Activated CD4-positive, CD25-positive, alpha-beta regulatory T cell treated with anti-CD3 and anti-CD28 coated beads, Interleukin-2, amount 50 U/mL, for 16 hours (primary cell): ENCODE data around the gene MMP2.

Experiments used
- DNase-seq: peaks from one replicate; pipeline ENCODE4 v3.0.0-alpha.2; 2020; ENCODE audit warnings: low read depth, low spot score

The MMP2 gene

GRCh38 chr16:55478827-55479429, at the start of gene MMP2:
MMP2 (plus strand) TSS chr16:55479198; CDS start chr16:55479480, 282 bp downstream.
- DNase-seq = no peak

DNA sequence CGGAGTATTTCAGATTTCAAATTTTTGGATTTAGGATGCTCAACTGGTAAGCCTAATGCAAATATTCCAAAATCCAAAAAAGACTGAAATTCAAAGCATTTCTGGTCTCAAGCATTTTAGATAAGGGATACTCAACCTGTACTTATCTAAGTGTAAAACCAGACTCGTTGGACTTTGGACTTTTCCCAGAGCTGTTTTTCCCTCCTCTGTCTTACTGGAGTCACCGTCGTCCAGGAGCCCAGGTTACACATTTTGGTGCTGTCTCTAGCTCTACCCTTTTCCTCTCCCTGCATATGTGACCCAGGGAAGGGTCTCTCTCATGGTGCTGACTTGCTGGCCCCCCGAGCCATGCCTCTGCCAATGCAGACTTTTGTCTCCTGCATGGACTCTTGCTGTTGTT, 46.0 kb upstream of the MMP2 start:
- no peak for DNase-seq

- DNase-seq = no peak
Observed at GRCh38 chr16:55433535-55433934, 45.5 kb upstream of the MMP2 start.

- DNase-seq = no peak
Observed at GRCh38 chr16:55434000-55434399, 45.0 kb upstream of the MMP2 start.

DNA sequence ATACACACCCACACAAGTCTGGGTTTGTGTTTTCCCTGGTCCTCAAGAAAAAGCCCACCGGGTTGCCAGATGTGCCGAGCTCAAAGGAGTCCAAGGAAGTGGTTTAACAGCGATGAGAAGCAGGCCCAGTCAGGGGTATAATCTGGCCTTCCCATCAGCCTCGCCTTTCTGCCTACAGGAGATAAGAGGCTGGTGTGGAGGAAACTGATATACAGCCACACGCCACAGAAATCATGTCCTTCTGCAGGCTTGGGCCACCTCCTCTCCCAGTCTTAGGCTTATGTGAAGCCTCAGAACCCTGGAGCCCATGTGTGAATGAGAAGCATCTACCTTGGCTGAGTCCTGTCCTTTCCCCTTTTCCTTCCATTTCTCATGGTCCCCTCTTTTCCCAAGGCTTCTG, 43.6 kb upstream of the MMP2 start:
- no peak for DNase-seq

DNA sequence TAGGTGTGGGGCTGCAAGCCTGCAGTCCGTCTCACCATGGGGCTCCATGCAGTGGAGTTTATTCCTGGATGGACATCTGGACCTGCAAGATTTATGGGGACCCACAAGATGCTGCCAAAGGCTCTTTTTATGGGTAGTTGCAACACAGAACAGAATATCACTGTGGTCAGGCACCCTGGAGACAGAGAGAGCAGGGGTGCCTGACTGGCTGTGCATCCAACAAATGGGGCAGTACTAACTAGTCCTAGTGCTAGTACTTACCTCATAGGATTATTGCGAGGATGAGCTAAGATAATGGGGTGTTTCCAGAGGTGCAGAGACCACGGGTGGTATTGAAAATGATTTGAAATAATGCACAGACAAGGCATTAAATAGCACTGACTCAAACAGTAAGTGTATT, 42.4 kb upstream of the MMP2 start:
- DNase-seq = no peak

DNA sequence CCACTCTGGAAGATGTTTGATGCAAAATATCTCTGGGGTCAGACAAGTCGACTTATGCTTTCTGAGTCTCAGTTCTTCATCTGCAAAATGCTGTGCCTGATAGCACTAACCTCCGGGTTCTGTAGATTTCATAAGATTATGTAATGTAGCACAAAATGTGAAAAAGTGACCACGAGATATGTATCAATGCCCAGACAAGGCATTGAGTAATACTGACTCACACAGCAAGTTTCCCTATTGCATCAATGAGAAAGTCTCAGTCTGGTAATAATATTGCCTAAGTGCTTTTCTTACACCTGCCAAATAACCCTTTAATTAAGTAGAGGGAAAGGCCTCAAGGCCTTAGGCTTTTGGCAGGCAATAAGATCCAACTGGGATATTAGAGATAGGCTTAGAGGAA, 41.4 kb upstream of the MMP2 start:
- DNase-seq = no peak

GRCh38 chr16:55438281-55438680, 40.7 kb upstream of the MMP2 start:
- DNase-seq = no peak

DNA sequence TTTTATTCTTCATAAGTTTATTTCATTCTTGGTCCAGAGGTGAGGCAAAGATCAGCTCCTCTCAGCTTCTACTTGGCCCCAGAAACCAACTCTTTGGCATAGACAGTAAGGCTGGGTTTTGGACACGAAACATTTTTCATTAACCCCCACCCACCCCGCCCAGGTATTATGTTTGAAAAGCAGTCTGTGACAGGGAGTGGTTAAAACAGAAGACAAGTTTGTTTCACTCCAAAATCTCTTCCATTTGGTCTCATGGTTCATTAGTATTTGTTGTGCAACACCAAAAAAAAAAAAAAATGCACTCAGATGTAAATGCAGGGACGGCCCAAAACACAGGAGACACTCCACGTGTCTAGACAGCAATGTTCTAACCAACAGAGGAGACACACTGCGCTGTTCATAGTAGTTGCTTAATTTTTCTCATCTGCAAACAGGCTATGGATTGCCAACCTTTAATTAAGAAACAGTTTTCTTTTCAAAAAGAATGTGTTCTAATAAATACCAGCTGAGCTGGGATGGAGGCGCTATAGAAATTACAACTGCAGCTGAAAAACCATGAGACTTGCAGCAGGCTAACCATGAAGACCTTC, 39.8 kb upstream of the MMP2 start:
- no peak for DNase-seq

DNA sequence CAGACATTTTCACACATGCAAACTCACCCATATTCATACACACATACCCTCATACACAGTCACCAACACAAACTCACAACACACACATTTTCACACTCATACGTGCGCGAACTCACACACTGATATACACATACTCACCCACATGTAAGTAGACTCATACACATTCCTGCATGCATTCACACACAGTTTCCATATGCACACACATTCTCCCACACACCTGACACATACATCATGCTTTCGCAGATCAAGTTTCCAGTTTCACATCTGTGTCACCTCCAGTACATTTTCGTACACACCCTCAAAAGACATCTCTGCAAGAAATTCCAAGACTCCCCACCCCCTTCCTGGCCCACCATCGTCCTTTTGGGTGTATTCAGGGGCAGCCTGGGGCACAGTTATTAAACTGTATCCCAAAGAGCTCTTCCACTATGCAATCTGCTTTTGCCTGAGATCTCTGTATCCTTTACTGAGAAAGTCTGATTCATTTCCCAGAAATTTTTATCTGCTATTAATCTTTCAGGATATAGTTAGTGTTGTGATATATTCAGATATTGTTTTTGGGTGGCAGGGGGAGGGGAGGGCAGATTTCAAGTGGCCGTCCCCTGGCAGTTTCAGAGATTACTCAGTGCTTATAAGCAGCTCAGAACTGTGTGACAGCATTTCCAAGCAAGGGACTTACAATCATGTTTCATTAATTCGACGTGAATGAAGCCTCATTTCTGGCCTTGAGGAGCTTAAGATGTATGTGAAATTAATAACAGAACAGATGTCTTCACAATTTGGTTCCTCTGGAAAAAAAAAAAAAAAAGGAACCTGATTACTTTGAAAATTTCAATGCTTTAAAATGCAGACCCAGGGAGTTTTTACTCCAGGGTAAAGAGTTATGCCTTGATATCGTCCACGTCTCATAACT, 35.3 kb upstream of the MMP2 start:
- DNase-seq = no peak

DNA sequence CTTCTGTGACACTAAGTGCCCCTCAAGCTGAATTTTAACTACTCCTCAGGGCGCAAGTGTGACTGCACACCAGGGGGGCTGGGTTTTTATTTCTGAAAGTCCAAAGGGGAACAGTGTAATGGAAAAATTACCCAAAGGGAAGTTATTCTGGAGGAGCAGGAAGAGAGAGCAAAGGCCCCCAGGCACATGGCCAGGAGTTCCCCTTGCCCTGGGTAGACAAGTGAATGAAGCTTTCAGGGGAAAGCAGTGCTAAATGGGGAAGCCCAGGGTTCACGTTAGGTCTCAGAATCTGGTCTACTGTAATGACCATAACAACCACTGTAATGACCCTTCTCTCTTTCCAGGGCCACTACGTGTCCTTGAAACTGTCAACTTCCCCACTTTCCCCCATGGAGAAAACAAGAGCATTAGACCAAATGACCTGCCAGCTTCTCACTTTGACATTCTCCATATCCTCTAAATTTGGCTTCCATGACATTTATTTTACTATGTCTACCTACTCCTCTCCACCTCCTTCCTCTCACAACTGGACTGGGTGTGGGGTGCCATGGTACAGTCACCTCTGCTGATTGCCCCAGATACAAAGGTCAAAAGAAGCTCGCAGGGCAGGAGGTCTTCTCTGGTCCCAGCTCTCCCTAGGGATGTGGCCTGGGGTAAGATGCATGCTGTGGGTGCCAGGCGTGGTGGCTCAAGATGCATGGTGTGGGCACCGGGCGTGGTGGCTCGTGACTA, 34.1 kb upstream of the MMP2 start:
- DNase-seq = no peak

DNA sequence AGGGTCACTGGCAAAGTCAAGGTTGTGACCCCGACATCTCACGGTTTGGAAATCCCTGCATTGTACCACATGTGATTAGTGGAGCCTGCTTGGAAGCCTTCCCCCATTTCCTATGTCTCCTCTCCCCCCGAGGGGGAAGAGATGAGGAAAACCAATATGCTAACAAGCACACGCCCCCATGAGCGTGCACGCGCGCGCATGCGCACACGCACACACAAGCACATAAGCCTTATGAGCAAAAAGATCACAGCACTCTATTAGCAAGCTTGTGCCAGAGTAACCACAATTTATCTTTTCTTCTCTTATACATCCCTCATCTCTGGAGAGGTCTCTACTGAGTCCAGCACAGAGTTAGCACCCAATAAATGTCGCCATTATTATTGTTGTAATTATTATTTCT, 31.8 kb upstream of the MMP2 start:
- no peak for DNase-seq

DNA sequence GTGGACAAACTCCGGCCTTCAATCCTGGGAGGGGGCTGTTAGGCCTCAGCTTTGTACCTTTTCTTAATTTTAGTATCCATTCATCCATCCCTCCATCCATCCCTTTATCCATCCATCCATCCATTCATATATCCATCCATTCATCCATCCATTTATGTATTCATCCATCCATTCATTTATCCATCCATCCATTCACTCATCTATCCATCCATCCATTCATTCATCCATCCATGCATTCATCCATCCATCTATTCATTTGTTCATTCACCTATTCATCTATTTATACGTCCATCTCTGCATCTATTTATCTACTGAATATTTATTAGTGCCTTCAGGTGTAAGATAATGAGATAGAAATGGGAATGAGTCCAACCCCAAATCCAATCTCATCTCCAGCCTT, 26.0 kb upstream of the MMP2 start:
- DNase-seq = no peak

- no peak for DNase-seq
Observed at GRCh38 chr16:55453909-55454308, 25.1 kb upstream of the MMP2 start.

GRCh38 chr16:55454861-55455260, 24.1 kb upstream of the MMP2 start:
- DNase-seq = no peak

GRCh38 chr16:55462241-55462640, 16.8 kb upstream of the MMP2 start:
- DNase-seq = no peak

GRCh38 chr16:55464375-55464774, 14.6 kb upstream of the MMP2 start:
- no peak for DNase-seq

DNA sequence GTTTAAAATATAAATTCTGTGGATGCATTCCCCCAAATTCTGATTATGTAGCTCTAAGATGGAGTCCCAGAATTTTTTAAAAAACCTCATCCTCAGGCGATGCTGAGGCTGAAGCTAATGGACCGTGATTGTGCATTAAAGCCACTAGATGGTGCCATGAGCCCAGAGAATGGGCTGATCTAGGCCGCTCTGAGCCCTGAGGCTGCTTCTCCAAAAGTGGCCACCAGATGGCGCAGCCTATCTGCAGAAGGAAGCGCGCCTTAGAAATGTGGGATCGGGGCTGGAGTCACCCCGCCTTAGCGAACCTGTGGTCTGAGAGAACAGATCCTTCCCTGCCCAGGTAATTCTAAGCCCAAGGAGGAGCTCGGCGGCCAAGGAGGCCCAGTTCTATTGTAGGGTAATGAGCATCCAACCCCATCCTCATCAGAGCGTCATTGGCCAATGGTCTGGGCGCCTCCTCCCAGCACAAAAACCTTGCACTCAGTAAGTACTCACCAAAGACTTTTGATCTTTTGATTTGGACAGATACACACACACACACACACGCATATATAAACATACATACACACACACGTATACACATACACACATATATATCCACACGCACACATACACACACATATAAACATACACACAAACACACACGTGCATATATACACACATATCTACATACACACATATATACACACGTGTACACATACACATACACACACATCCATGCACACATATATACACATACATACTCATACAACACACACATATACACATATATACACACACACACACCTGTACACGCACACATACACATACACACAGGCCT, 13.7 kb upstream of the MMP2 start:
- DNase-seq = peak; percentile 65

DNA sequence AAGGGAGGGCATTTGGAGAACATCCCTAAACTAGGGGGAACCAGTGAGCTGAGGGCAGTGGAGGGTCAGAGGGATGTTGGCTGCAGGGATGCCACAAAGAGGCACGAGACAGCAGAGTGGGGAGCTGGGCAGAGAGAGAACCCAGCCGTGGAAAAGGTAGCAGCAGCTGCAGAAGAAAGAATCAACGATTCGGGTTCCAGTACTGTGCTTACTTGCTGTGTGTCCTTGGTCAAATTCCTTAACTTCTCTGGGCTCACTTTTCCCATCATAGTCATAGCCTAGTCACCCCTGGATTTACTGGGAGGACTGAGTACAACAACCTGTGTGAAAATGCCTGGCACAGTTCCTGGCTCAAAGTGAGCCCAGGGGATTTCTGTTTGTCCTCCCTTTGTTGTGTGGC, 12.8 kb upstream of the MMP2 start:
- DNase-seq = no peak

- DNase-seq = no peak
Observed at GRCh38 chr16:55467898-55468297, 11.1 kb upstream of the MMP2 start.

- DNase-seq = no peak
Observed at GRCh38 chr16:55468352-55468990, 10.5 kb upstream of the MMP2 start.
